ENCODE measurements around the gene MRC1.

MRC1 gene

GRCh38 chr10:17795813-17796594 is 13.1 kb upstream of the MRC1 start:
- DNase-seq (ENCODE audit: low spot score): no peak

GRCh38 chr10:17801507-17801906 is 7.6 kb upstream of the MRC1 start:
- DNase-seq (ENCODE audit: low spot score): no peak

GRCh38 chr10:17802350-17802749 is 6.8 kb upstream of the MRC1 start:
- DNase-seq (ENCODE audit: low spot score): no peak

- no peak for DNase-seq (ENCODE audit: low spot score)
These were observed 6.2 kb upstream of the MRC1 start for GRCh38 chr10:17802976-17803375.

GRCh38 chr10:17805330-17805729 is 3.8 kb upstream of the MRC1 start:
- no peak for DNase-seq (ENCODE audit: low spot score)

- DNase-seq (ENCODE audit: low spot score): no peak
These were observed 3.1 kb upstream of the MRC1 start for GRCh38 chr10:17805921-17806577.

- DNase-seq (ENCODE audit: low spot score): no peak
These were observed 2.2 kb downstream of the MRC1 start for GRCh38 chr10:17811146-17811865.

- DNase-seq (ENCODE audit: low spot score): no peak
These were observed 5.8 kb downstream of the MRC1 start for GRCh38 chr10:17814973-17815372.

GRCh38 chr10:17816199-17816598 is 7.1 kb downstream of the MRC1 start:
- DNase-seq (ENCODE audit: low spot score): no peak

- DNase-seq (ENCODE audit: low spot score): no peak
These were observed 8.2 kb downstream of the MRC1 start for GRCh38 chr10:17817316-17817715.

GRCh38 chr10:17817790-17818189 is 8.6 kb downstream of the MRC1 start:
- DNase-seq (ENCODE audit: low spot score): no peak

- DNase-seq (ENCODE audit: low spot score): no peak
These were observed 10.7 kb downstream of the MRC1 start for GRCh38 chr10:17819836-17820235.

GRCh38 chr10:17820943-17821342 is 11.8 kb downstream of the MRC1 start:
- no peak for DNase-seq (ENCODE audit: low spot score)

GRCh38 chr10:17821893-17822292 is 12.7 kb downstream of the MRC1 start:
- no peak for DNase-seq (ENCODE audit: low spot score)

GRCh38 chr10:17831341-17831740 is 22.2 kb downstream of the MRC1 start:
- DNase-seq (ENCODE audit: low spot score): no peak

- no peak for DNase-seq (ENCODE audit: low spot score)
These were observed 22.7 kb downstream of the MRC1 start for GRCh38 chr10:17831896-17832295.

- DNase-seq (ENCODE audit: low spot score): no peak
These were observed 24.5 kb downstream of the MRC1 start for GRCh38 chr10:17833656-17834055.

GRCh38 chr10:17835688-17836087 is 26.5 kb downstream of the MRC1 start:
- DNase-seq (ENCODE audit: low spot score): peak; percentile 89

- peak; percentile 34 for DNase-seq (ENCODE audit: low spot score)
These were observed 27.8 kb downstream of the MRC1 start for GRCh38 chr10:17836942-17837341.

GRCh38 chr10:17838080-17838648 is 29.0 kb downstream of the MRC1 start:
- no peak for DNase-seq (ENCODE audit: low spot score)

GRCh38 chr10:17841050-17841449 is 31.9 kb downstream of the MRC1 start:
- DNase-seq (ENCODE audit: low spot score): no peak

GRCh38 chr10:17842641-17843040 is 33.5 kb downstream of the MRC1 start:
- DNase-seq (ENCODE audit: low spot score): no peak
